Measurements from ENCODE around the gene CPTP. TPM values are rescaled to one million over a fixed set of nuclear protein-coding genes. Genes with fewer than 3 reads are reported as not detected.
A peak's percentile ranks its signal among the peaks of the same experiment; 100 is the strongest.

The CPTP gene
- total and polyA plus RNA-seq, 8 donors = 10.6 to 25.2 (median 15.0) TPM

DNA sequence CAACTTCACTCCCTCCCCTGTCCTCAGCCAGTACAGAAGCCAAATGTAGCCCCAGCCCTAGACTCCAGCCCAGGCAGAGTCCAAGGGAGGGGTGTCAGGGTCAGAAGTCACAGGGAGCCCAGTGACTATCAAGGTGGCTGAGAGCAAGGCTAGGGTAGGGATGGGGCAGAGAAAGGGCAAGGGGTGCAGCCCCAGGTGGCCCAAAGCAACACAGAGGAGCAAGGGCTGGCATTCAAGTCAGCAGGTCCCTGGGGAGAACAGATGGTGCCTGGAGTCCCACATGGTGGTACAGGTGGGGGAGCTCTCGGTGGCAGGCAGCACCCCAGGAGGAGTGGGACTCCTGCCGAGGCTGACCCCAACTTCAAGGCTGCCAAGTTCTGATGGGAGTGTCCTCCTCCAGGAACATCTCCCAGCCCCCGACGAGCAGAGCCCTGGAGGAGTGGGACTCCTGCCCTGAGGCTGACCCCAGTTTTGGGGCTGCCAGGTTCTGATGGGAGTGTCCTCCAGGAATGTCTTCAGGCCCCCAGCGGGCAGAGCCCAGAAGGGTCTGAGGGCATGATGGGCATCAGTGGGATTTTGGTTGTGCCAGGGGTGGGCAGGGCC, 28.3 kb downstream of the CPTP start:
- no peak overlapping the region for H3K4me3 ChIP-seq
- ATAC-seq (no peak), DNase-seq (no peak)
- H3K36me3 ChIP-seq = no peaks in the 10 kb centered on the region
- H3K27me3 ChIP-seq = peaks cover 21 to 66% of the 10 kb centered on the region in 2 donors
- TF ChIP-seq, protein P1, sequence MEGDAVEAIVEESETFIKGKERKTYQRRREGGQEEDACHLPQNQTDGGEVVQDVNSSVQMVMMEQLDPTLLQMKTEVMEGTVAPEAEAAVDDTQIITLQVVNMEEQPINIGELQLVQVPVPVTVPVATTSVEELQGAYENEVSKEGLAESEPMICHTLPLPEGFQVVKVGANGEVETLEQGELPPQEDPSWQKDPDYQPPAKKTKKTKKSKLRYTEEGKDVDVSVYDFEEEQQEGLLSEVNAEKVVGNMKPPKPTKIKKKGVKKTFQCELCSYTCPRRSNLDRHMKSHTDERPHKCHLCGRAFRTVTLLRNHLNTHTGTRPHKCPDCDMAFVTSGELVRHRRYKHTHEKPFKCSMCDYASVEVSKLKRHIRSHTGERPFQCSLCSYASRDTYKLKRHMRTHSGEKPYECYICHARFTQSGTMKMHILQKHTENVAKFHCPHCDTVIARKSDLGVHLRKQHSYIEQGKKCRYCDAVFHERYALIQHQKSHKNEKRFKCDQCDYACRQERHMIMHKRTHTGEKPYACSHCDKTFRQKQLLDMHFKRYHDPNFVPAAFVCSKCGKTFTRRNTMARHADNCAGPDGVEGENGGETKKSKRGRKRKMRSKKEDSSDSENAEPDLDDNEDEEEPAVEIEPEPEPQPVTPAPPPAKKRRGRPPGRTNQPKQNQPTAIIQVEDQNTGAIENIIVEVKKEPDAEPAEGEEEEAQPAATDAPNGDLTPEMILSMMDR (IDR thresholded peaks at IDR 0.05) = no peak
- H3K4me1 ChIP-seq = peaks cover 4 to 45% of the 10 kb centered on the region in 2 donors
- intact Hi-C loops (cut with DNase I) = no loop called here
- H3K9me3 ChIP-seq = no peaks in the 10 kb centered on the region
- H3K27ac ChIP-seq = no peak overlapping the region

DNA sequence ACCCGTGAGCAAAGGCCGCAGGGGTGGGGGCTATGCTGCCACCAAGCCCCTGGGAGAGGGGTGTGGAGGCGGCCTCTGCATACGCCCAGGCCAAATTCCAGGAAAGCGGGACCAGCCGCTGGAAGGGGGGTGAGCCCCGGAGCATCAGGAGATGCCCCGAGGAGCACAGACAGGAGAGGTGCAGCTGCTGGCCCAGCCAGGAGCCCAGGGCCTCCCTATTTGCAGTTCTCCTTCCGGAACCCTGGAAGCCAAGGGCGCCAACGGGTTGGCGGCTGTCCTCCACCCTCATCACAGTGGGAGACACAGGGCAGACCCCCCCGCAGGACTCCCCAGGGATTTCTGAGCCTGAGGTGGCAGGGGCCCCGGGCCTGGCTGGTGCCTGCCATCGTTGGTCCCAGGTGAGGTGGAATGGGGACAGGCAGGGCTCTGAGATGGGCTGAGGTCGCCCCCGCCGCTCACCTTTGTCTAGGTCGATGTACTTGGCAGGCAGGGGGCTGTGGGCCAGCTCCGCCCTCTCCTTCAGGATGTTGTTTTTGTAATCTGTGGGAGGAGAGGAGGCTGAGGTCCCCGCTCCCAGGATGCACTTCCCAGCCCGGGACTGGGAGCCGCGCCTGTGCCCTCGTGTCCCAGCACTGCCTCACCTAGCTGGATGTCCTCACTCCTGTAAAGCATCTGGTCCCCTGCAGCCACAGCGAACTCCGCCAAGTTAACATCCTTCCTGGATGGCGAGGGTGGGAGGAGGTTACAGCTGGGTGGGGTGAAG, 29.0 kb downstream of the CPTP start:
- H3K27ac ChIP-seq = no peak overlapping the region
- H3K36me3 ChIP-seq = no peaks in the 10 kb centered on the region
- H3K27me3 ChIP-seq = peaks cover 21 to 73% of the 10 kb centered on the region in 2 donors
- H3K4me3 ChIP-seq = no peak overlapping the region
- TF ChIP-seq, protein P1 (IDR thresholded peaks at IDR 0.05) = no peak
- no peaks in the 10 kb centered on the region for H3K9me3 ChIP-seq
- DNase-seq (peak in 1 of 4 donors; percentile 68), ATAC-seq (no peak)
- intact Hi-C loops (cut with DNase I) = no loop called here
- H3K4me1 ChIP-seq = peaks cover 4 to 43% of the 10 kb centered on the region in 2 donors

DNA sequence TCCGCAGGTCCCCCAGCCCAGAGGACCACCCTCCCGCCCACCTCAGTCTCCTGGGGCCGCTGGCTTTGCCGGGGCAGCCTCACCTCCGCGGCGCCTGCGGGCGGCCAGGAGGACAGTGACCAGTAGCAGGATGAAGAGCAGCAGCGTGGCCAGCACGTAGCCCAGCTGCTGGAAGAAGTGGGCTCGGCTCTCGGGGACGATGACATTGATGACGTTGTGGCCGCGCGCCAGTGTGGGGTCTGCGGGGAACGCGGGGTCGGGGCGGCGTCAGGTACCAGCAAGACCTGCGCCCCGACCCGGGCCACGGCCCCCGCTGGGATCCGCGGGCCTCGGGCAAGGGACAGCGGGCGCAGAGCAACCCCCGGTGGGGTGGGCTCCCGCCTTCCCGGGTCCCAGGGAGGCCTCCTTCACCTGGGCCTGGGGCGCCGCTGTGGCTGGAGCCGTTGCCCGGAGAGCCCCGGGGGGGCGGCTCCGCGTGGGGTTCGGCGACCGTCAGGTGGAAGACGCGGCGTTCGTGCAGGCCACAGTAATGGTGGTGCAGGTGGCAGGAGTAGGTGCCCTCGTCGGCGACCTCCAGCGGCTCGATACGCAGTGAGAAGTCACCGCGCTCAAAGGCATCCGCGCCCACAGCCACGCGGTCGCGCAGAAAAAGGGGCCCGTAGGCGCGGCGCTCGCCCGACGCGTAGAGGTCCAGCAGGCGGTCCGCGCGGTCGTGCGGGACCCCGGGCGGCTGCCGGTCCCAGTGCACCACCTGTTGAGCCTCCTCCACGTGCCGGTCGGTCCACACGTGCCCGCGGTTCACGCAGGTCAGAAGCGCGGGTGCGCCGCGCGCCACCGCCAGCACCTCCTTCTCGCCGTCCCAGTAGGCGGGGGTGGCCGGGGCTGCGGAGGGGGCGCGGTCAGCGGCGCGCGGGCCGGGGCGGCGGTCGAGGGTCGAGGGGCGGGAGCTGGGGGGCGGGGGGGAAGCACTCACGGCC, 30.0 kb downstream of the CPTP start:
- Histone ChIP-seq H3K27me3 (peaks cover 21 to 83% of the 10 kb centered on the region in 2 donors), H3K36me3 (no peaks in the 10 kb centered on the region), H3K4me1 (peaks cover 10 to 46% of the 10 kb centered on the region in 2 donors), H3K4me3 (no peak overlapping the region), H3K9me3 (no peaks in the 10 kb centered on the region), H3K27ac (no peak overlapping the region)
- TF ChIP-seq, protein P1 (IDR thresholded peaks at IDR 0.05) = no peak
- intact Hi-C loops (cut with DNase I) = no loop called here
- ATAC-seq (no peak), DNase-seq (peak in 1 of 4 donors; percentile 80)

DNA sequence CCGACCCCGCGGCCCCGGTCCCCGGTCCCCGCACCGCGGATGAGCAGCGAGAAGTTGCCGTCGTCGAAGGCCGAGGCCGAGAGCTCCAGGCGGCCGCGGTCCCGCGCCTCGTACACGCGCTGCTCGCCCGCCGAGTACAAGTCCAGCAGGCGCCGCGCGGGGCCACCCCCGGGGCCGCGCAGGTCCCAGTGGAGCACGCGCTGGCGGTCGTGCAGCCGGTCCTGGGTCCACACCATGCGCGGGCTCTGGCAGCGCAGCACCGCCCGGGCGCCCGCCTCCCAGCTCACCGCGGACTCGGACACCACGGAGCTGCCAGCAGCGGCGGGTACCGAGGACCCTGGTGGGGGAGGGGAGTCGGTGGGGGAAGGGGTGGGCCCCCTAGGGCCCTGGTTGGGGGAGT, 30.8 kb downstream of the CPTP start:
- Histone ChIP-seq H3K4me1 (peaks cover 14 to 49% of the 10 kb centered on the region in 2 donors), H3K9me3 (no peaks in the 10 kb centered on the region), H3K4me3 (peak overlapping the region in 1 of 2 donors; percentile 3), H3K27ac (no peak overlapping the region), H3K27me3 (peaks cover 21 to 91% of the 10 kb centered on the region in 2 donors), H3K36me3 (no peaks in the 10 kb centered on the region)
- ATAC-seq (no peak), DNase-seq (peak in 2 of 4 donors; percentile 61 to 84)
- TF ChIP-seq, protein P1 (IDR thresholded peaks at IDR 0.05) = no peak
- intact Hi-C loops (cut with DNase I) = no loop called here

Measured in left lung (tissue), 10 donors.